Measurements from ENCODE around the gene IL4R.
"Not testable (repeated sequence)": the region's sequence is repeated elsewhere in the genome, so short reads cannot be mapped to it uniquely, and the experiment has no call there.

The IL4R gene

DNA sequence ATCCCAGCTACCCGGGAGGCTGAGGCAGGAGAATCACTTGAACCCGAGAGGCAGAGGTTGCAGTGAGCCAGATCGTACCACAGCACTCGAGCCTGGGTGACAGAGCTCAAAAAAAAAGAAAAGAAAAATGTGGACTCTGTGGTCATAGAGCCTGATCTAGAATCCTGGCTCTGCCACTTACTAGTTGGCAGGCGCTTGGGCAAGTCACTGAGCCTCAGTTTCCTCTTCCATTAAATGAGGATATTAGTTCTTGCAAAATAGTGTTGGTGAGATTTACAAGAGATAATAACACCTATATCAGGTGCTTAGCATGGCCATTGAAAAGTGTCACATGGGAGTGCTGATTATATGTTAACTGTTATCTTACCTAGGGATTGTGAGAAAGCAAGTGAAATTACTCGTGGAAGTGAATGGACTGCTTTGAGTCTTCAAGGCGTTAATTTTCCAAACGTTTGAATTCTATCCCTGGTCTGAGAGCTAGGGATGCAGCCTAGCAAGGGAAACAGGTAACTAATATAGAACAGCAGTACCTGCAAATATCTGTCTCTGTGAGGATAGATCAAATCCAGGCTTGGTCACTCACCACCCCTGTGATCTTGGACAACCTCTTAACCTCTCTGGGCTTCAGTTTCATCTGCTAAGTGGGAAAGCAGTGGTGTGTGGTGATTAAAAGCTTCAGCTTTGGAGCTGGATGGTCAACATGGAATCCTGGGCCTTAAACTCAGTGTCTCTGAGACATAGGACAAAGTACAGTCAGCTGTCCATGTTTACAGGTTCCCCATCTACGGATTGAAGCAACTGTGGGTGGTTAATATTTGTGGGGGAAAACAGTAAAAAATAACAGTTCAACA, 44.2 kb upstream of the IL4R start:
- no peak for DNase-seq (ENCODE audit: low read depth)
- peak overlapping the region; percentile 68 for H3K4me3 ChIP-seq (ENCODE audit: low read depth, low read length)
- TF ChIP-seq, protein P1, sequence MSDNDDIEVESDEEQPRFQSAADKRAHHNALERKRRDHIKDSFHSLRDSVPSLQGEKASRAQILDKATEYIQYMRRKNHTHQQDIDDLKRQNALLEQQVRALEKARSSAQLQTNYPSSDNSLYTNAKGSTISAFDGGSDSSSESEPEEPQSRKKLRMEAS (IDR thresholded peaks at IDR 0.05; ENCODE audit: low read depth, low read length), result no peak
- no peak for TF ChIP-seq POLR2A (IDR thresholded peaks at IDR 0.05; ENCODE audit: extremely low read depth, insufficient read length)
- no peak for TF ChIP-seq MYC (IDR thresholded peaks at IDR 0.05; ENCODE audit: low read depth, low read length)
- TF ChIP-seq, protein P2, sequence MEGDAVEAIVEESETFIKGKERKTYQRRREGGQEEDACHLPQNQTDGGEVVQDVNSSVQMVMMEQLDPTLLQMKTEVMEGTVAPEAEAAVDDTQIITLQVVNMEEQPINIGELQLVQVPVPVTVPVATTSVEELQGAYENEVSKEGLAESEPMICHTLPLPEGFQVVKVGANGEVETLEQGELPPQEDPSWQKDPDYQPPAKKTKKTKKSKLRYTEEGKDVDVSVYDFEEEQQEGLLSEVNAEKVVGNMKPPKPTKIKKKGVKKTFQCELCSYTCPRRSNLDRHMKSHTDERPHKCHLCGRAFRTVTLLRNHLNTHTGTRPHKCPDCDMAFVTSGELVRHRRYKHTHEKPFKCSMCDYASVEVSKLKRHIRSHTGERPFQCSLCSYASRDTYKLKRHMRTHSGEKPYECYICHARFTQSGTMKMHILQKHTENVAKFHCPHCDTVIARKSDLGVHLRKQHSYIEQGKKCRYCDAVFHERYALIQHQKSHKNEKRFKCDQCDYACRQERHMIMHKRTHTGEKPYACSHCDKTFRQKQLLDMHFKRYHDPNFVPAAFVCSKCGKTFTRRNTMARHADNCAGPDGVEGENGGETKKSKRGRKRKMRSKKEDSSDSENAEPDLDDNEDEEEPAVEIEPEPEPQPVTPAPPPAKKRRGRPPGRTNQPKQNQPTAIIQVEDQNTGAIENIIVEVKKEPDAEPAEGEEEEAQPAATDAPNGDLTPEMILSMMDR (IDR thresholded peaks at IDR 0.05; ENCODE audit: low read depth, low read length), result no peak

DNA sequence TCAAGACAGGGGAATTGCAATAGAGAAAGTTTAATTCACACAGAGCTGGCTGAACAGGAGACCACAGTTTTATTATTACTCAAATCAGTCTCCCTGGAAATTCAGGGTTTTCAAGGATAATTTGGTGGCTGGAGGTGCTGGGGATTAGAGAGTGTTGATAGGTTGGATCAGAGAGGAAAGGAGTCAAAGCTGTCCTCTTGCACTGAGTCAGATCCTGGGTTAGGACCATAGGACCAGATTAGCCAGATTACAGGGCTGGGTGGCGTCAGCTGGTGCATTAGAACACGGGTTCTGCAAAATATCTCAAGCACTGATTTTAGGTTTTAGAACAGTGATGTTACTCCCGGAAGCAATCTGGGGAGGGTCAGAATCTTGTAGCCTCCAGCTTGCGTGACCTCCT, 43.4 kb upstream of the IL4R start:
- no peak overlapping the region for H3K4me3 ChIP-seq (ENCODE audit: low read depth, low read length)
- TF ChIP-seq POLR2A (IDR thresholded peaks at IDR 0.05; ENCODE audit: extremely low read depth, insufficient read length) (no peak), MYC (IDR thresholded peaks at IDR 0.05; ENCODE audit: low read depth, low read length) (no peak)
- TF ChIP-seq, protein P2 (IDR thresholded peaks at IDR 0.05; ENCODE audit: low read depth, low read length), result no peak
- TF ChIP-seq, protein P1 (IDR thresholded peaks at IDR 0.05; ENCODE audit: low read depth, low read length), result no peak
- DNase-seq (ENCODE audit: low read depth), result no peak

DNA sequence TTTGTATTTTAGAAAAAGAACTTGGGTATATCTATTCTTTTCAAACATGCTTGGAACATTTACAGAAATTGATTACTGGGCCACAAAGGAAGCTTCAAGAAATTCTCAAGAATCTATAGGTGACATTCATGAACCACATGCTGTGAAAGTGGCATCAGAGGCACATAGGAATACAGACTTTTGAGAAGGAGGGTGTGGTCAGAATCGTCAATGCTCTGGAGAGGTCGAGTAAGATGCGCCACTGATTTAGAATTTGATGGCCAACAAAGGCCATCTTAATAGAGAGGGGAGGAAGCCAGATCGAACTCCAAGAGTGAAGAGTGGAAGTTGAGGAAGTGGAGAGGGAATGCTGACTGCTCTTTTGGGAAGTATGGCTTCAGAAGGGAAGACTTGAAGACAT, 41.7 kb upstream of the IL4R start:
- DNase-seq (ENCODE audit: low read depth), result no peak
- no peak overlapping the region for H3K4me3 ChIP-seq (ENCODE audit: low read depth, low read length)
- no peak for TF ChIP-seq MYC (IDR thresholded peaks at IDR 0.05; ENCODE audit: low read depth, low read length)
- TF ChIP-seq, protein P2 (IDR thresholded peaks at IDR 0.05; ENCODE audit: low read depth, low read length), result no peak
- TF ChIP-seq POLR2A (IDR thresholded peaks at IDR 0.05; ENCODE audit: extremely low read depth, insufficient read length), result no peak
- TF ChIP-seq, protein P1 (IDR thresholded peaks at IDR 0.05; ENCODE audit: low read depth, low read length), result no peak

DNA sequence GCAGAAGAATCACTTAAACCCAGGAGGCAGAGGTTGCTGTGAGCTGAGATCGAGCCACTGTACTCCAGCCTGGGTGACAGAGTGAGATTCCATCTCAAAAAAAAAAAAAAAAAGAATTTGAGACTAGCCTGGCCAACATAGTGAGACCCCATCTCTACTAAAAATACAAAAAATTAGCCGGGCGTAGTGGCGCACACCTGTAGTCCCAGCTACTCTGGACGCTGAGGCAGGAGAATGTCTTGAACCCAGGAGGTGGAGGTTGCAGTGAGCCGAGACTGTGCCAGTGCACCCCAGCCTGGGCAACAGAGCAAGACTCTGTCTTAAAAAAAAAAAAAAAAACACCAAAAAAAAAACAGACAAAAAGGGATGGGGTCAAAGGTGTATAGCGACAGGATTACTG, 41.1 kb upstream of the IL4R start:
- not testable (repeated sequence) for H3K4me3 ChIP-seq (ENCODE audit: low read depth, low read length); DNase-seq (ENCODE audit: low read depth)

DNA sequence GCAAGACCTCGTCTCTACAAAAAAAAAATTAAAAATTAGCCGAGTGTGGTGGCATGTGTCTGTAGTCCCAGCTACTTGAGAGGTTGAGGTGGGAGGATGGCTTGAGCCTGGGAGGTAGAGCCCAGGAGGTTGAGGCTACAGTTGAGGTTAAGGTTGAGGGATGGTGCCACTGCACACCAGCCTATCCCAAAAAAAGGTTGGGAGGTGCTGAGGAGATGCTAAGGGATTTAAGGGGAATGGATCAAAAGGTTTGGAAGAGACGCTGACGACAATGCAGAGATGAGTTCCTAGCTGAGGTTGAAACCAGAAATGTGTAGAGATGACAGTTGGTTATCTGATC, 40.5 kb upstream of the IL4R start:
- TF ChIP-seq, protein P2 (IDR thresholded peaks at IDR 0.05; ENCODE audit: low read depth, low read length), result no peak
- no peak for TF ChIP-seq POLR2A (IDR thresholded peaks at IDR 0.05; ENCODE audit: extremely low read depth, insufficient read length)
- no peak for TF ChIP-seq MYC (IDR thresholded peaks at IDR 0.05; ENCODE audit: low read depth, low read length)
- TF ChIP-seq, protein P1 (IDR thresholded peaks at IDR 0.05; ENCODE audit: low read depth, low read length), result no peak
- DNase-seq (ENCODE audit: low read depth), result no peak
- H3K4me3 ChIP-seq (ENCODE audit: low read depth, low read length), result no peak overlapping the region

DNA sequence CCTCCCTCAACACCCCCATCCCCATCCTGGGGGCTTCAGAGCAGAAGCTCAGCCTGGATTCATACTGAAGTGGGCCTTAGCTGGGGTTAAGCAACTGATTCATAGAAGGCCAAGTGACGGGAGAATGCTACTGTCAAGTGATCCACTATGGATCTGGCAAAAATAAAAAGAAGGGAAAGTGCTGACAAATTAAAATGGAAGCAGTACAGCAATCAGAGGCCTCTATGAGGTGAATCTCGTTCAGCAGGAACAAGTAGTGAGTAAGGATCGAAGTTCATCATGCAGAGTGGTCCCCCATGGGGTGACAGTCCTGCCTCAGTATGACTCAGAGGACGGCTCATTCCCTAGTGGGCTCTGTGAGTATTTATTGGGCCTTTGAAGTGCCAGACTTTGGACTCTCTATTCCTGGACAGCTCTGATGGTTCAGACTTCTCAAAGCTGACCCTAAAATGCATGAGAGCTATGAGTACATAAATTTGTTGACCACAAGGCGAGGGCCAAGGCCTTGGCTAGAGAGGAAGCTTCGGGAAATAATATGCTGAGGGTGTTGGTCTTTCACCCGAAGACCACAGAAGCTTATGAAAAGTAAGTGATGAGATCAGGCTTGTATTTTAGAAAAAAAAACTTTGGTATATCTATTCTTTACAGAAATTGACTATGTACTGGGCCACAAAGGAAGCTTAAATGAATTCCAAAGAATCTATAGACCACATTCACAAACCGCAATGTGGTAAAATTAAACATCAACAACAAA, 39.9 kb upstream of the IL4R start:
- DNase-seq (ENCODE audit: low read depth), result peak; percentile 17
- no peak overlapping the region for H3K4me3 ChIP-seq (ENCODE audit: low read depth, low read length)
- TF ChIP-seq, protein P1 (IDR thresholded peaks at IDR 0.05; ENCODE audit: low read depth, low read length), result no peak
- TF ChIP-seq MYC (IDR thresholded peaks at IDR 0.05; ENCODE audit: low read depth, low read length) (no peak), POLR2A (IDR thresholded peaks at IDR 0.05; ENCODE audit: extremely low read depth, insufficient read length) (no peak)
- TF ChIP-seq, protein P2 (IDR thresholded peaks at IDR 0.05; ENCODE audit: low read depth, low read length), result no peak

DNA sequence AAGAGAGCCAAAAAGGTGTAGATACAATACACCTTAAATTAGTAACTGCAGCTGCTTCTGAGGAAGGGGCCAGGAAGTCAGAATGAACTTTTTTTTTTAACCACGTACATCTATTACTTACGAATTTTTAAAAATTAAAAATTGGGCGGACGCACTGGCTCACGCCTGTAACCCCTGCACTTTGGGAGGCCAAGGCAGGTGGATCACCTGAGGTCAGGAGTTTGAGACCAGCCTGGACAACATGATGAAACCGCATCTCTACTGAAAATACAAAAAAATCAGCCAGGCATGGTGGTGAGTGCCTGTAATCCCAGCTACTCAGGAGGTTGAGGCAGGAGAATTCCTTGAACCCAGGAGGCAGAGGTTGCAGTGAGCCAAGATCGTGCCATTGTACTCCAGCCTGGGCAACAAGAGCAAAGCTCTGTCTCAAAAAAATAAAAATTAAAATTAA, 39.3 kb upstream of the IL4R start:
- H3K4me3 ChIP-seq (ENCODE audit: low read depth, low read length); DNase-seq (ENCODE audit: low read depth): not testable (repeated sequence)
